Measurements from ENCODE around the gene RNF130.

DNA sequence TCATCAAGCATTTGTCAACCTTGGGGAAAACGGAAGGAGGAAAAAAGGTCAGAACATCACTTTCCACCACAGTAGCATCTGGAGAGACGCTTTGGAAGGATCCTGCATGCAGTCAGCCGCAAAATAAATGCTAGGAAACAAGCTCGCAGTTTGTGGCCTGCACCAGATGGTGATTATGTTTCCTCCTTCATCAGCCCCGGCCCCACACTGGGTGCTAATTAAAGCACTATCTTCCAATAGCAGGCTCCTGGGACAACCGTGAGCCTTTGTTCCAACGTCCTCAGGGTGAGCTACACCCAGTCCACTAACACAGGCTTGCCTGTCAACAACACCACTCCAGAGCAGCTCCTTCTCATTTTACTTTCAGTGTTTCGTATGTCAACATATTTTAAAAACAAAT, 64.0 kb downstream of the RNF130 start:
- TF ChIP-seq, protein P1, sequence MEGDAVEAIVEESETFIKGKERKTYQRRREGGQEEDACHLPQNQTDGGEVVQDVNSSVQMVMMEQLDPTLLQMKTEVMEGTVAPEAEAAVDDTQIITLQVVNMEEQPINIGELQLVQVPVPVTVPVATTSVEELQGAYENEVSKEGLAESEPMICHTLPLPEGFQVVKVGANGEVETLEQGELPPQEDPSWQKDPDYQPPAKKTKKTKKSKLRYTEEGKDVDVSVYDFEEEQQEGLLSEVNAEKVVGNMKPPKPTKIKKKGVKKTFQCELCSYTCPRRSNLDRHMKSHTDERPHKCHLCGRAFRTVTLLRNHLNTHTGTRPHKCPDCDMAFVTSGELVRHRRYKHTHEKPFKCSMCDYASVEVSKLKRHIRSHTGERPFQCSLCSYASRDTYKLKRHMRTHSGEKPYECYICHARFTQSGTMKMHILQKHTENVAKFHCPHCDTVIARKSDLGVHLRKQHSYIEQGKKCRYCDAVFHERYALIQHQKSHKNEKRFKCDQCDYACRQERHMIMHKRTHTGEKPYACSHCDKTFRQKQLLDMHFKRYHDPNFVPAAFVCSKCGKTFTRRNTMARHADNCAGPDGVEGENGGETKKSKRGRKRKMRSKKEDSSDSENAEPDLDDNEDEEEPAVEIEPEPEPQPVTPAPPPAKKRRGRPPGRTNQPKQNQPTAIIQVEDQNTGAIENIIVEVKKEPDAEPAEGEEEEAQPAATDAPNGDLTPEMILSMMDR (conservative IDR thresholded peaks at IDR 0.05 in 1 of 2, IDR thresholded peaks at IDR 0.05 in 1 of 2; ENCODE audit: extremely low read depth in 1 of 2, insufficient read depth in 1 of 2, low read depth in 1 of 2, low read length in 2 of 2) = no peak
- no peak for TF ChIP-seq EZH2 (IDR thresholded peaks at IDR 0.05; ENCODE audit: borderline replicate concordance, low read length)

Measured in mammary epithelial cell (primary cell).